NOMO-1 treated with DMSO at 0.1 percent for 48 hours (cell line): ENCODE data around the gene PROC.

Source experiments
- DNase-seq: peaks from one replicate; lab custom pipeline; 2025; ENCODE audit not compliant: unreplicated experiment; lab: John Stamatoyannopoulos, UW

Gene PROC

GRCh38 chr2:127418300-127419111, at the start of gene PROC:
Gene PROC, plus strand, starts transcription at chr2:127418427. Its CDS starts 1,516 bp downstream, at chr2:127419943.
- DNase-seq: no peak

DNA sequence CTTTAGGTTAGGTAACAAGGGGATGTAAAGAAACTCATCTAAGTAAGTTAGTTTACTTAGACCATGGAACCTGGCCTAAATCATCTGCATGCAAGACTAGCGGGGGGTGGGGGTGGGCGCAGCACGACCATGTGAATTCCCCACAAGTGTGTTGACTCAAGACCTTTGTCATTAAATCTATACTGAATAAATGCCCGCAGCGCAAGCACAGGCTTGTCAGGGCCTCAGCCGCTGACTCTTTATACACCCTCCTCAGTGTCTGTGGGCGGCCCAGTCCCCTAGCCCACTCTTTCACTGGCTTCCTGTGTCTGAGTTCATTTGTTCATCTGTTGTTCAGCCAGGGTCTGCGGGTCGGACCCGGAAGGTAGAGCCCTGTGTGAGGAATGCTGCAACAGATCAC, 48.2 kb upstream of the PROC start:
- no peak for DNase-seq

GRCh38 chr2:127371037-127371436, 47.2 kb upstream of the PROC start:
- DNase-seq: no peak

DNA sequence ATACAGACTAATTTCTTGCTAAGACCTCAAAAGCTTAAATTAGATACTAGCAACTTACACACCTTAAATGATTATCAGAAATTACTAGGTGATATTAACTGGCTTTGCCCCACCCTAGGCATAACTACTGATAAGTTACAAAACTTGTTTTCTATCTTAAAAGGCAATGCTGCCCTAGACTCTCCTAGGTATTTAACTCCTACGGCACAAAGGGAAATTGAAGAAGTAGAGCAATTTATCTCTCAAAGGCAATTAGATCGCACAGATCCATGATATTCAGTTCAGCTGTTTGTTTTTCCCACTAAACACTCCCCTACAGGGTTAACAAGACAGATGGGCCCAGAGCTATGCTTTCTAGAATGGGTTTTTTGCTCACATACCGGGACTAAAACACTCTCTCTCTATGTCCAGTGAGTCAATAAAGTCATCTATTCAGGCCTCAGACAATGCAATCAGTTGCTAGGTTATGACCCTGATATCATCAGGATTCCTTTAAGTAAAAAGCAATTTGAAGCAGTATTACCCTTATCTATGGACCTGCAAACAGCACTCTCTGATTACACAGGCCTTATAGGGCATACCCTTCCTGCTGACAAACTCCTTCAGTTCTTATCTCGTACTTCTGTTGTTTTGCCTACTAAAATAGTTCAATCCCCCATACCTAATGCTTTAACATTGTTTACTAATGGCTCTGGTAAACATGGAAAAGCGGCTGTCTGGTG, 44.7 kb upstream of the PROC start:
- DNase-seq: no peak

DNA sequence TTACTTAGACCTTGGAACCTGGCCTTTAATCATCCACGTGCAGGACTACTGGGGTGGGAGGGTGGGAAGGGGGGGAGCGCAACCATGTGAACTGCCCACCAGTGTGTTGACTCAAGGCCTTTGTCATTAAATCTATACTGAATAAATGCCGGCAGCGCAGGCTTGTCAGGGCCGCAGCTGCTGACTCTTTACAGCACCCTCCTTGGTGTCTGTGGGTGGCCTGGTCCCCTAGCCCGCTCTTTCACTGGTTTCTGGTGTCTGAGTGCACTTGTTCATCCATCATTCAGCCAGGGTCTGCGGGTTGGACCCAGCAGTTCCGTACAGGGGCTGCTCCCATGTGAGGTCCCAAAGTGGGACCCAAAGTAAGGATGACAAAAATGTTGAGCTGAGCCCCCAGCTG, 42.0 kb upstream of the PROC start:
- no peak for DNase-seq

- no peak for DNase-seq
Observed at GRCh38 chr2:127377262-127377661, 41.0 kb upstream of the PROC start.

- DNase-seq: no peak
Observed at GRCh38 chr2:127378720-127379119, 39.5 kb upstream of the PROC start.

- no peak for DNase-seq
Observed at GRCh38 chr2:127379712-127380355, 38.4 kb upstream of the PROC start.

- no peak for DNase-seq
Observed at GRCh38 chr2:127381762-127382161, 36.5 kb upstream of the PROC start.

- DNase-seq: no peak
Observed at GRCh38 chr2:127382831-127383230, 35.4 kb upstream of the PROC start.

- DNase-seq: no peak
Observed at GRCh38 chr2:127384529-127384928, 33.7 kb upstream of the PROC start.

GRCh38 chr2:127386246-127386645, 32.0 kb upstream of the PROC start:
- peak; percentile 81 for DNase-seq

- peak; percentile 74 for DNase-seq
Observed at GRCh38 chr2:127386764-127387654, 31.2 kb upstream of the PROC start.

- peak; percentile 84 for DNase-seq
Observed at GRCh38 chr2:127387655-127388422, 30.4 kb upstream of the PROC start, which contains the start of gene MAP3K2. Gene MAP3K2, minus strand, starts transcription at chr2:127387975. Its CDS starts 44,846 bp downstream, at chr2:127343129.

DNA sequence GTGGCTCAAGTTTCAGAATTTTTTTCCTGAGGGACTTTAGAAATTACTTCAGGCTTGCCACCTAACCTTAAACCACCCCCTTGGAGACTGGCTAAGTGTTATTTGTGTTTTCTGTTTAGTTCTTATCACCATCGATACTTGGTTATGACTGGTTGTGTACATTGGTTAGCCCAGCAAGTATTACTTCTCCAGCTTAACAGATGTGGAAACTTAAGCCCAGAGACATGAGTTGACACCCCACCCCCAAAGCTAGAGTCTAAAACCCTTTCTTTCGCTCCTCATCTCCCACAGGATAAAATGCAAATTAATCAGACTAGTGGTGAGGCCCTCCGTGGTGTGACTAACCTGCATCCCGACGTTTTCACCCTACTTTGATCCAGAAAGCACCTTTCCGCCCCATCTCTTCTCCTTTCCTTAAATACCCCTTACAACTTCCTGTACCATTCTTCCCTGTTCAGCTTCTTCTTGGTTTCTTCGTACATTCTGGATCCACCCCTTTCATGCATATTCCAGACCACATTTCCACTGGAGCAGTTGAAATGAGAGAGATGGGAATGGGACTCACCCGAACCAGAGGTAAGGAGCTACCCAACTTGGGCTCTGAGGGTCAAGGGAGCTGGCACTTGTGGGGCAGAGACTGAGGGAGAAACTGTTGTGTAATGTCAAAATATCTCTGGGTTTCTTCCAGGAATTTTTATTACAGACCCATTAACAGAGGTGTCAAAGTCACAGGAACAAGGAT, 29.6 kb upstream of the PROC start:
- DNase-seq: peak; percentile 54

DNA sequence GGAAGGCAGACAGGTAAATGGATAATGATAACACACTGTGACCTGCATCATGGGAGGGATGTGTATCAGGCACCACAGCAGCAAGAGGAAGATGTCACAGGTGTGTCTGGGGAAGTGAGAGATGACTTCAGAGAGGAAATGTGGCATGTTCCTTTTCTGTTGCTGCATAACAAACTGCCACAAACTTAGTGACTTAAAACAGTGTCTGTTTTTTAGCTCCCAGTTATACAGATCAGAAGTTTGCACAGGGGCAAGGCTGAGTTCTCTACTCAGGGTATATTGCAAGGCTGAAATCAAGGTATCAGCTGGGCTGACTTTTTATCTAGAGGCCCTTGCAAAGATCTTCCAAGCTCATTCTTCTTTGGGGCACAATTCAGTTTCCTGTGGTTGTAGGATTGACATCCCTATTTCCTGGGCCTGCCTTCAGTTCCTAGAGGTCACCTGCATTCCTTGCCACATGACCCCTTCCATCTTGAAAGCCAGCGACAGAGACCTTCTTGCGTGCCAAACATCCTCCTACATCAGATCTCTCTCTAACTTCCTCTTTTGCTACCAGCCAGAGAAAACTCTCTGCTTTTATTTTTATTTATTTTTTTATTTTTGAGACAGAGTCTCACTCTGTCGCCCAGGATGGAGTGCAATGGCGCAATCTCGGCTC, 28.3 kb upstream of the PROC start:
- peak; percentile 63 for DNase-seq

GRCh38 chr2:127392133-127392827, 25.9 kb upstream of the PROC start:
- no peak for DNase-seq
